KMS-11 (cell line): ENCODE data around the gene KDM4B.
"Not testable (repeated sequence)": the region's sequence is repeated elsewhere in the genome, so short reads cannot be mapped to it uniquely, and the experiment has no call there.

Experiments
- H2AFZ ChIP-seq: fragments of 200-600 bp; sonication (generic); 2 replicates; pipeline ENCODE4 v1.6.1; 2016; ENCODE audit warnings: antibody characterized with exemption, mixed run types, low read depth
- H3K27ac ChIP-seq: fragments of 200-600 bp; sonication (generic); 2 replicates; pipeline ENCODE4 v1.6.1; 2016; ENCODE audit warnings: mild to moderate bottlenecking, mixed run types
- H3K27me3 ChIP-seq: fragments of 200-600 bp; sonication (generic); 2 replicates; pipeline ENCODE4 v1.6.1; 2017; ENCODE audit warnings: mild to moderate bottlenecking, low read depth, mixed run types, moderate library complexity; ENCODE audit not compliant: insufficient read depth
- H3K36me3 ChIP-seq: fragments of 200-600 bp; sonication (generic); 2 replicates; pipeline ENCODE4 v1.6.1; 2017; ENCODE audit warnings: mild to moderate bottlenecking, mixed run types; ENCODE audit not compliant: insufficient read depth
- H3K4me1 ChIP-seq: fragments of 200-600 bp; sonication (generic); 2 replicates; pipeline ENCODE4 v1.6.1; 2016; ENCODE audit warnings: mild to moderate bottlenecking, low read depth, mixed run types; ENCODE audit not compliant: poor library complexity, severe bottlenecking
- H3K4me2 ChIP-seq: fragments of 200-600 bp; sonication (generic); 2 replicates; pipeline ENCODE4 v1.7.0; 2016; ENCODE audit warnings: mild to moderate bottlenecking, mixed run types
- H3K4me3 ChIP-seq: fragments of 200-600 bp; sonication (generic); IDR thresholded peaks from 2 replicates; pipeline ENCODE4 v1.6.1; 2017; ENCODE audit warnings: low read depth, low read length, mixed read lengths; ENCODE audit not compliant: insufficient read depth
- H3K79me2 ChIP-seq: fragments of 200-600 bp; sonication (generic); 2 replicates; pipeline ENCODE4 v1.6.1; 2016; ENCODE audit warnings: low read depth, mixed run types; ENCODE audit not compliant: insufficient read depth
- H3K9ac ChIP-seq: fragments of 200-600 bp; sonication (generic); 2 replicates; pipeline ENCODE4 v1.6.1; 2016; ENCODE audit warnings: mild to moderate bottlenecking, mixed run types
- H4K20me1 ChIP-seq: fragments of 200-600 bp; sonication (generic); 2 replicates; pipeline ENCODE4 v1.6.1; 2016; ENCODE audit warnings: mild to moderate bottlenecking, mixed run types; ENCODE audit not compliant: insufficient read depth
- CTCF ChIP-seq: fragments of 200-600 bp; sonication (generic); conservative IDR thresholded peaks from 2 replicates; pipeline ENCODE4 v1.6.1; 2017; ENCODE audit warnings: low read depth, mild to moderate bottlenecking, antibody characterized with exemption, low read length, moderate library complexity, mixed read lengths

The KDM4B gene

DNA sequence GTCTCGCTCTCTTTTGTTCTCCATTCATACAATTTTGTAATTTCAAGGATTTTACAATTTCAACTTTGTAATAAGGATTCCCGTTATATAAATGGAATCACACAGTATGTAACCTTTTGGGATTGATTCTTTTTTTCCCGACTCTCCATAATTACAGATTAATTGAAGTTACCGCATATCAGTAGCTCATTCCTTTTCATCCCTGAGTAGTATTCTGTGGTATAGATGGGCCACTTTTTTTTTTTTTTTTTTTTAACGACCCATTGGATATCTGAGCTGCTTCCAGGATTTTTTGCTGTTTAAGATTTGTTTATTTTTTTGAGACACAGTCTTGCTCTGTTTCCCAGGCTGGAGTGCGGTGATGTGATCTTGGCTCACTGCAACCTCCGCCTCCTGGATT lies 31.9 kb upstream of the KDM4B start:
- 0 out of 2 replicates have a peak, but pooled peaks cover 5% of the 10 kb centered on the region for H4K20me1 ChIP-seq
- no peaks in the 10 kb centered on the region for H3K4me1 ChIP-seq
- no peak overlapping the region for H2AFZ ChIP-seq
- H3K27me3 ChIP-seq: no peaks in the 10 kb centered on the region
- no peak overlapping the region for H3K27ac ChIP-seq
- H3K4me3 ChIP-seq: no peak overlapping the region
- H3K4me2 ChIP-seq: no peak overlapping the region
- H3K36me3 ChIP-seq: peaks cover 3% of the 10 kb centered on the region; the same call in 1 of the 2 replicates
- no peak for TF ChIP-seq CTCF
- no peaks in the 10 kb centered on the region for H3K79me2 ChIP-seq
- H3K9ac ChIP-seq: no peak overlapping the region

DNA sequence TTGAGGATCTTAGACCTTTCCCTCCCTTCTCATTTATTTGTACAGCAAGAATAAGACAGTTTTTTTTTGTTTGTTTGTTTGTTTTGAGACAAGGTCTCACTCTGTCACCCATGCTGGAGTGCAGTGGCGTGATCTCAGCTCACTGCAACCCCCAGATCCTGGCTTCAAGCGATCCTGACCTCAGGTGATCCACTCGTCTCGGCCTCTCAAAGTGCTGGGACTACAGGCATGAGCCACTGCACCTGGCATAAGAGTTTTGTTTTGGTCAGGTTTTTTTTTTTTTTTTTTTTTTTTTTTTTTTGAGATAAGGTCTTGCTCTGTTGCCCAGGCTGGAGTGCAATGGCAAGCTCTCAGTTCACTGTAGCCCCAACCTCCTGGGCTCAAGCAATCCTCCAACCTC lies 30.5 kb upstream of the KDM4B start:
- H3K36me3 ChIP-seq, H3K4me2 ChIP-seq, H3K9ac ChIP-seq, H3K27me3 ChIP-seq, H3K79me2 ChIP-seq, H3K27ac ChIP-seq, H4K20me1 ChIP-seq, H3K4me1 ChIP-seq, H2AFZ ChIP-seq, H3K4me3 ChIP-seq: not testable (repeated sequence)

DNA sequence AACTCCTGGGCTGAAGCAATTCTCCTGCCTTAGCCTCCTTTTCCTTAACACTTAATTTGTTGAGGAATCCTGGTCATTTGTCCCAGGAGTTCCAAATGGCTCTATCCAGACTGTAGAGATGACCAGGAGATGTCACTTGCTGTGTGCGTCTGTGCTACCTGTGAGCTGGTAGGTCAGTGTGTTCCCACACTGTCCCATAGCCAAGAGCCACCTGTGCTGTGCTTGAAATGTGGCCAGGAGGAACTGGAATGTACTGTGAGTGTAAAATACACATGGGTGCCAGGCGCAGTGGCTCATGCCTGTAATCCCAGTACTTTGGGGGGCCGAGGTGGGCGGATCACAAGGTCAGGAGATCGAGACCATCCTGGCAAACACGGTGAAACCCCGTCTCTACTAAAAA lies 29.4 kb upstream of the KDM4B start:
- Histone ChIP-seq H3K27ac (no peak overlapping the region), H3K36me3 (no peaks in the 10 kb centered on the region; the same call in 1 of the 2 replicates), H4K20me1 (0 out of 2 replicates have a peak, but pooled peaks cover 2% of the 10 kb centered on the region)

GRCh38 chr19:4941638-4942169 lies 27.2 kb upstream of the KDM4B start:
- not testable (repeated sequence) for H3K9ac ChIP-seq, H3K4me3 ChIP-seq, H4K20me1 ChIP-seq, H3K27me3 ChIP-seq, H3K79me2 ChIP-seq, H3K36me3 ChIP-seq, H2AFZ ChIP-seq, H3K4me1 ChIP-seq, H3K4me2 ChIP-seq, H3K27ac ChIP-seq

More for the DNA sequence above, 29.4 kb upstream of the KDM4B start:
- Histone ChIP-seq H3K27me3 (no peaks in the 10 kb centered on the region), H3K9ac (no peak overlapping the region), H2AFZ (no peak overlapping the region), H3K4me3 (no peak overlapping the region), H3K79me2 (no peaks in the 10 kb centered on the region), H3K4me1 (no peaks in the 10 kb centered on the region), H3K4me2 (no peak overlapping the region)
- no peak for TF ChIP-seq CTCF

DNA sequence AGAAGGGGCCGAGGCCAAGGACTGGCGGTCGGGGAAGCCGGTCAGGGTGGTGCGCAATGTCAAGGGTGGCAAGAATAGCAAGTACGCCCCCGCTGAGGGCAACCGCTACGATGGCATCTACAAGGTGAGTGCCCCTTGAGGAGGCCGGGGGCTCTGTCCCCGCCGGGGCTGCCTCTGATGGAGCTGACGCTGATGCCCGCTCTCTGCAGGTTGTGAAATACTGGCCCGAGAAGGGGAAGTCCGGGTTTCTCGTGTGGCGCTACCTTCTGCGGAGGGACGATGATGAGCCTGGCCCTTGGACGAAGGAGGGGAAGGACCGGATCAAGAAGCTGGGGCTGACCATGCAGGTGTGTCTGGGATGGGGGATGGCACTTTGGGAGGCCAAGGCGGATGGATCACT lies 18.3 kb upstream of the KDM4B start:
- not testable (repeated sequence) for H3K36me3 ChIP-seq

GRCh38 chr19:4951656-4952055 lies 17.3 kb upstream of the KDM4B start:
- Histone ChIP-seq H3K4me2 (no peak overlapping the region), H3K36me3 (0 out of 2 replicates have a peak, but pooled peaks cover 6% of the 10 kb centered on the region), H3K4me3 (no peak overlapping the region), H3K4me1 (no peaks in the 10 kb centered on the region), H3K27me3 (no peaks in the 10 kb centered on the region), H2AFZ (no peak overlapping the region), H4K20me1 (no peaks in the 10 kb centered on the region), H3K27ac (no peak overlapping the region), H3K79me2 (no peaks in the 10 kb centered on the region), H3K9ac (no peak overlapping the region)
- TF ChIP-seq CTCF: no peak

More for the DNA sequence above, 18.3 kb upstream of the KDM4B start:
- H3K9ac ChIP-seq, H2AFZ ChIP-seq, H3K4me3 ChIP-seq, H3K4me1 ChIP-seq, H4K20me1 ChIP-seq, H3K27ac ChIP-seq, H3K4me2 ChIP-seq, H3K79me2 ChIP-seq, H3K27me3 ChIP-seq: not testable (repeated sequence)
